ENCODE measurements around the gene ANXA6.

The ANXA6 gene

GRCh38 chr5:151077967-151078366 is 79.6 kb downstream of the ANXA6 start:
- no peak for TF ChIP-seq CTCF (conservative IDR thresholded peaks at IDR 0.05; ENCODE audit: control insufficient read depth, insufficient read depth, low read depth, low read length)
- no peak for DNase-seq (ENCODE audit: low read depth)
- H3K4me3 ChIP-seq (ENCODE audit: control insufficient read depth, low read depth, low read length) = no peak overlapping the region

- no peak for DNase-seq (ENCODE audit: low read depth)
- no peak for TF ChIP-seq CTCF (conservative IDR thresholded peaks at IDR 0.05; ENCODE audit: control insufficient read depth, insufficient read depth, low read depth, low read length)
- no peak overlapping the region for H3K4me3 ChIP-seq (ENCODE audit: control insufficient read depth, low read depth, low read length)
Observed at GRCh38 chr5:151077419-151077818, 80.2 kb downstream of the ANXA6 start.

GRCh38 chr5:151076616-151077015 is 81.0 kb downstream of the ANXA6 start:
- no peak for TF ChIP-seq CTCF (conservative IDR thresholded peaks at IDR 0.05; ENCODE audit: control insufficient read depth, insufficient read depth, low read depth, low read length)
- no peak for DNase-seq (ENCODE audit: low read depth)
- H3K4me3 ChIP-seq (ENCODE audit: control insufficient read depth, low read depth, low read length) = no peak overlapping the region

GRCh38 chr5:151075698-151076331 is 81.8 kb downstream of the ANXA6 start:
- TF ChIP-seq CTCF (conservative IDR thresholded peaks at IDR 0.05; ENCODE audit: control insufficient read depth, insufficient read depth, low read depth, low read length) = no peak
- no peak overlapping the region for H3K4me3 ChIP-seq (ENCODE audit: control insufficient read depth, low read depth, low read length)
- DNase-seq (ENCODE audit: low read depth) = peak; percentile 52

- no peak overlapping the region for H3K4me3 ChIP-seq (ENCODE audit: control insufficient read depth, low read depth, low read length)
- DNase-seq (ENCODE audit: low read depth) = no peak
- TF ChIP-seq CTCF (conservative IDR thresholded peaks at IDR 0.05; ENCODE audit: control insufficient read depth, insufficient read depth, low read depth, low read length) = no peak
Observed at GRCh38 chr5:151074557-151074956, 83.0 kb downstream of the ANXA6 start.

GRCh38 chr5:151073280-151073679 is 84.3 kb downstream of the ANXA6 start:
- DNase-seq (ENCODE audit: low read depth) = no peak
- no peak for TF ChIP-seq CTCF (conservative IDR thresholded peaks at IDR 0.05; ENCODE audit: control insufficient read depth, insufficient read depth, low read depth, low read length)
- no peak overlapping the region for H3K4me3 ChIP-seq (ENCODE audit: control insufficient read depth, low read depth, low read length)

GRCh38 chr5:151072630-151073025 is 85.0 kb downstream of the ANXA6 start:
- TF ChIP-seq CTCF (conservative IDR thresholded peaks at IDR 0.05; ENCODE audit: control insufficient read depth, insufficient read depth, low read depth, low read length) = no peak
- H3K4me3 ChIP-seq (ENCODE audit: control insufficient read depth, low read depth, low read length) = no peak overlapping the region
- DNase-seq (ENCODE audit: low read depth) = peak; percentile 45
